Activated naive CD8-positive, alpha-beta T cell treated with anti-CD3 and anti-CD28 coated beads, Interleukin-2, amount 10 ng/mL, durations not matched to agents 7 days and 5 days (primary cell): ENCODE results near the gene NR3C2. TPM values are rescaled to one million over a fixed set of nuclear protein-coding genes. Genes with fewer than 3 reads are reported as not detected.
"Not testable (repeated sequence)": the region's sequence is repeated elsewhere in the genome, so short reads cannot be mapped to it uniquely, and the experiment has no call there.

Source experiments
- ATAC-seq: fragments of 150-1000 bp; cut with Tn5 transposase; one replicate; pipeline ENCODE4 v1.10.0; 2021; ENCODE audit warnings: low read depth, moderate library complexity
- POLR2A ChIA-PET: fragments of 350-600 bp; sonication (Branson Sonifier 250); formaldehyde crosslinking; loops from one replicate; lab custom pipeline; 2021; ENCODE audit warnings: antibody characterized with exemption; lab: Charles Lee
- DNase-seq: peaks from one replicate; pipeline ENCODE4 v3.0.0; 2021
- H3K27ac Mint-ChIP-seq: one replicate; pipeline ENCODE4 v1.8.0; 2022; ENCODE audit warnings: mild to moderate bottlenecking, mixed read lengths
- H3K27me3 Mint-ChIP-seq: one replicate; pipeline ENCODE4 v1.8.0; 2022; ENCODE audit warnings: mild to moderate bottlenecking, moderate library complexity, mixed read lengths
- H3K36me3 Mint-ChIP-seq: one replicate; pipeline ENCODE4 v1.8.0; 2021; ENCODE audit warnings: mild to moderate bottlenecking, mixed read lengths
- H3K4me1 Mint-ChIP-seq: one replicate; pipeline ENCODE4 v1.8.0; 2021; ENCODE audit warnings: mixed read lengths
- H3K4me3 Mint-ChIP-seq: one replicate; pipeline ENCODE4 v1.8.0; 2022; ENCODE audit warnings: mild to moderate bottlenecking, moderate library complexity, mixed read lengths
- H3K9me3 Mint-ChIP-seq: one replicate; pipeline ENCODE4 v1.8.0; 2021; ENCODE audit warnings: mixed read lengths
- total RNA-seq, 2 experiments: library from RNA; stranded (reverse); gene quantifications; one replicate each; pipeline ENCODE4 v1.2.3, GENCODE V29; 2021

NR3C2 gene
- total RNA-seq, 2 experiments from 2014 or later, result 19.5 to 24.4 TPM

DNA sequence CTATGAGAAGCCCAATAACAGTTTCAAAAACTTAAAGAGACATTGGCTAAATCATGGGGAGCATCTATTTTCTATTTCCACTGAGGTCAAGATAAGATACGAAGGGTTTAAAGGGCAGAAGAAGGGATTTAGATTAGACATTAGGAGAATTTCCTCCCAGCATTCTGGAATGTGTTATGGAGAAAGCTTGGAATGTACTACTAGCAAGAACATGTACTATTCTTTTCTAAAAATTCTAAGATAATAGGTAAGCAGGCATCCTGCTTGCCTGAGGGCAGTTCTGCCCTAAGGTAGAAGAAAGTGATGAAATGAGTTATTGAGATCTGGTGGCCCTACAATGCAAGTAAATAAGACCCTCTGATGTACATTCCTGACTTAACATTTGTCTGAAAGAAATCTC lies 279.2 kb downstream of the NR3C2 start:
- H3K27me3 Mint-ChIP-seq, result no peaks in the 10 kb centered on the region
- no peak for DNase-seq

DNA sequence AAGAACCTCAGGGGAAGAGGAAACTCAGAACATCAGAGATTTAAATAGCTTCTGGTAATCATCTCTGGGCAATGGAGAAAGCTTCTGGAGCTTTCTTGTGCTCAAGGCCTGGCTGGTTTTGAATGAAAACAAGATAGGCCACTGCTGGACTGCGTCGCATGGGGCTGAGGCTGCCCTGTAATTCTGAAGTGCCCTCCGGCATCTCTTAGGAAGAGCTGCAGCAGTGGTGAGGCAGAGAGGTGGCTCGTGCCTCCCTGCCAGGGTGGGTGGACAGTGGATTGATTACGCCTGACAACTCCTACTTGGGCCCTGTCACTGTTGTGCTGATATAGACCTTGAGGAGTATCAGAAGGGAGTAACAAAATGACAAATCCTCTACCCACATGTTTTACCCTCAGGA lies 279.7 kb downstream of the NR3C2 start:
- Mint-ChIP-seq H3K4me1 (peaks cover 1% of the 10 kb centered on the region), H3K4me3 (no peak overlapping the region), H3K27me3 (no peaks in the 10 kb centered on the region), H3K36me3 (no peaks in the 10 kb centered on the region), H3K9me3 (no peaks in the 10 kb centered on the region), H3K27ac (no peak overlapping the region)
- POLR2A ChIA-PET, result no interaction called here
- ATAC-seq (no peak), DNase-seq (no peak)

More for the DNA sequence above, 279.2 kb downstream of the NR3C2 start:
- POLR2A ChIA-PET, result no interaction called here
- Mint-ChIP-seq H3K36me3 (peaks cover 3% of the 10 kb centered on the region), H3K4me3 (no peak overlapping the region), H3K4me1 (peaks cover 4% of the 10 kb centered on the region), H3K27ac (no peak overlapping the region), H3K9me3 (no peaks in the 10 kb centered on the region)
- no peak for ATAC-seq

- H3K27me3 Mint-ChIP-seq, result no peaks in the 10 kb centered on the region
- no peaks in the 10 kb centered on the region for H3K36me3 Mint-ChIP-seq
Measured at GRCh38 chr4:148161601-148162000, 280.6 kb downstream of the NR3C2 start.

DNA sequence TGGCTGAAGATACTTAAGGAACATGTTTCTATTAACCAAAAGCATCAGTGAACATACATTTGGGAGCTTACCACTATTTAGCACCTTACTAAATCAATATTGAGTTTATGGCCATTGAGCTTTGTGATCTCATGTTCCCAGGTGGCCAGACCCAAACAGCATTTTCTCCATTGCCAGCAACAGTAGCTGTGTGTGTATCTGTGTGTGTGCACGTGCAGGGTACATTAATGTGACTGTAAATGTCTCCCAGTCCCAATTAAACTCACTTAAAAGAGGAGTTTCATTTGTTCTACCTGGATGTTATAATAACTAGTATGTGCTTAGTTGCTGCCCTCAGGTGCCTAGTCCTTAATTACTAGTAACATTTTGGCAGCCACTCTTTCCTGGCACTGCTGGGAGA lies 282.4 kb downstream of the NR3C2 start:
- Mint-ChIP-seq H3K4me3 (no peak overlapping the region), H3K27ac (no peak overlapping the region), H3K27me3 (no peaks in the 10 kb centered on the region), H3K9me3 (no peaks in the 10 kb centered on the region), H3K36me3 (no peaks in the 10 kb centered on the region), H3K4me1 (peaks cover 1% of the 10 kb centered on the region)
- ATAC-seq (no peak), DNase-seq (no peak)
- POLR2A ChIA-PET, result no interaction called here

More at GRCh38 chr4:148161601-148162000, 280.6 kb downstream of the NR3C2 start:
- H3K9me3 Mint-ChIP-seq, result no peaks in the 10 kb centered on the region
- H3K27ac Mint-ChIP-seq, result no peak overlapping the region
- ATAC-seq (no peak), DNase-seq (no peak)
- POLR2A ChIA-PET, result no interaction called here
- H3K4me1 Mint-ChIP-seq, result peaks cover 1% of the 10 kb centered on the region
- H3K4me3 Mint-ChIP-seq, result no peak overlapping the region

DNA sequence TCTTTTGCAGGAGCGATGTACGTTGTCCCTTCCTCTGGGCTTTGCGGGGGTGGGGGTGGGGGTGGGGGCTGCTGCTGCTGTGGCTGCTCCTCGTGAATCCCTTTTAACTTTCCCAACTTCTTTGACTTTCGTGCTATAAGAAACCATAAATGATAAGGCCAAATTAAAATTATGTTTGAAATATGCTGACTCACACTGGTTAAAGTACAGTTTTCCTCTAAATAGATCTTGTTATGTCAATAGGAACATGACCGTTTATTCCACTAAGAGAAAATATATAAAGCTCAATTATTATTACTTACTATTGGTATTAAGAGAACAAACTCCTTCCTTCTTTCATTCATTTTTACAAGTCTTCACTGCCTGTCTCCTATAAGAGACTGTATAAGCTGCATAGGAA lies 287.4 kb downstream of the NR3C2 start:
- ATAC-seq, result no peak
- H3K4me3 Mint-ChIP-seq, result no peak overlapping the region
- peaks cover 4% of the 10 kb centered on the region for H3K36me3 Mint-ChIP-seq
- H3K27ac Mint-ChIP-seq, result no peak overlapping the region
- DNase-seq, result no peak
- no peaks in the 10 kb centered on the region for H3K27me3 Mint-ChIP-seq
- no peaks in the 10 kb centered on the region for H3K9me3 Mint-ChIP-seq
- no peaks in the 10 kb centered on the region for H3K4me1 Mint-ChIP-seq
- POLR2A ChIA-PET, result no interaction called here

GRCh38 chr4:148152868-148153625 lies 289.2 kb downstream of the NR3C2 start:
- Mint-ChIP-seq H3K4me3 (no peak overlapping the region), H3K27ac (no peak overlapping the region), H3K9me3 (no peaks in the 10 kb centered on the region), H3K27me3 (no peaks in the 10 kb centered on the region), H3K36me3 (peaks cover 7% of the 10 kb centered on the region), H3K4me1 (no peaks in the 10 kb centered on the region)
- POLR2A ChIA-PET, result no interaction called here
- no peak for ATAC-seq
- DNase-seq, result no peak

GRCh38 chr4:148151806-148152205 lies 290.4 kb downstream of the NR3C2 start:
- H3K4me3 Mint-ChIP-seq, result no peak overlapping the region
- DNase-seq (no peak), ATAC-seq (no peak)
- H3K4me1 Mint-ChIP-seq, result peaks cover 3% of the 10 kb centered on the region
- POLR2A ChIA-PET, result no interaction called here
- H3K27me3 Mint-ChIP-seq, result no peaks in the 10 kb centered on the region
- H3K27ac Mint-ChIP-seq, result no peak overlapping the region
- H3K9me3 Mint-ChIP-seq, result no peaks in the 10 kb centered on the region
- H3K36me3 Mint-ChIP-seq, result peaks cover 7% of the 10 kb centered on the region

- DNase-seq (no peak), ATAC-seq (no peak)
- Mint-ChIP-seq H3K4me1 (peaks cover 3% of the 10 kb centered on the region), H3K27ac (no peak overlapping the region), H3K4me3 (no peak overlapping the region), H3K9me3 (no peaks in the 10 kb centered on the region), H3K36me3 (peaks cover 8% of the 10 kb centered on the region), H3K27me3 (no peaks in the 10 kb centered on the region)
- POLR2A ChIA-PET, result no interaction called here
Measured at GRCh38 chr4:148145475-148145874, 296.7 kb downstream of the NR3C2 start.

DNA sequence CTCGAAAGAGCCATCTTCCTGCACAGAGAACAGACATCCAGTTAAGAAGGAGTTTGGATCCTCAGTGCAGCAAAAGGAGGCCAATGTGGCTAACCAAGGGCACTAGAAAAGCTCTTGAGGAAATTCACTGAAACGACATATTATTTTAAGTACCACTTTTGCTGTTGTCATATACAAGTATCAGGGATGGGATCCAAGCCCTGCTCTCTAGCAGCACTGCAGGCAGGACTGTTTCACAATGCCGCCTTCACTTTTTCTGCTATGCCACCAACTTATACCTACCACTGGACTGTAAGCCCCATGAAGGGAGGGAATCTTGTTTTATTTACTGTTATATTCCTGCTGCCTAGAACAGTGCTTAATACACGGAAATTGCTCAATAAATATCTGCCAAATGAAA lies 299.0 kb downstream of the NR3C2 start:
- DNase-seq (no peak), ATAC-seq (no peak)
- POLR2A ChIA-PET, result no interaction called here
- peaks cover 9% of the 10 kb centered on the region for H3K36me3 Mint-ChIP-seq
- H3K4me1 Mint-ChIP-seq, result peaks cover 3% of the 10 kb centered on the region
- H3K27ac Mint-ChIP-seq, result no peak overlapping the region
- H3K9me3 Mint-ChIP-seq, result no peaks in the 10 kb centered on the region
- no peaks in the 10 kb centered on the region for H3K27me3 Mint-ChIP-seq
- no peak overlapping the region for H3K4me3 Mint-ChIP-seq

- Mint-ChIP-seq H3K27ac (no peak overlapping the region), H3K9me3 (no peaks in the 10 kb centered on the region), H3K27me3 (no peaks in the 10 kb centered on the region), H3K4me1 (no peaks in the 10 kb centered on the region), H3K36me3 (peaks cover 9% of the 10 kb centered on the region), H3K4me3 (no peak overlapping the region)
- DNase-seq (no peak), ATAC-seq (no peak)
- POLR2A ChIA-PET, result no interaction called here
Measured at GRCh38 chr4:148141501-148141900, 300.7 kb downstream of the NR3C2 start.

DNA sequence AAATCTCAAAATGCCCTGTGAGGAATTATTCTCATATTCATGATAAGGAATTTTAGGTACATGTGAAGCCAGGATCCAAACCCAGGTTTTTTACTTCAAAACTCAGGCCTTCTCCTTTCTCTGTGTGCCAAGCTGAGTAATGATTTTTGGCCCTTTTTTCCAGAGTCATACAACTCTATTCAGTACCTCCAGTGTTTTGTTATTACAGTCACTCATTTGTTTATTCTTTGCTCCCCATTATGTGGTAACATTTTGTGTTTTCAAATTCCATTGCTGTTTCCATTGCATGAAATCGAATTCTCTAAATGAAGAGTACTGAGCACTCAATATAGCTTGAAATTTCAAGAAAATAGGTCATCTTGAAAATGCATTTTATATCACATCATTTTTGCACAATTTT lies 315.4 kb downstream of the NR3C2 start:
- no peaks in the 10 kb centered on the region for H3K4me1 Mint-ChIP-seq
- H3K27me3 Mint-ChIP-seq, result no peaks in the 10 kb centered on the region
- POLR2A ChIA-PET, result no interaction called here
- ATAC-seq, result no peak
- peaks cover 22% of the 10 kb centered on the region for H3K36me3 Mint-ChIP-seq
- no peak overlapping the region for H3K27ac Mint-ChIP-seq
- H3K4me3 Mint-ChIP-seq, result no peak overlapping the region
- DNase-seq, result no peak
- peaks cover 18% of the 10 kb centered on the region for H3K9me3 Mint-ChIP-seq

DNA sequence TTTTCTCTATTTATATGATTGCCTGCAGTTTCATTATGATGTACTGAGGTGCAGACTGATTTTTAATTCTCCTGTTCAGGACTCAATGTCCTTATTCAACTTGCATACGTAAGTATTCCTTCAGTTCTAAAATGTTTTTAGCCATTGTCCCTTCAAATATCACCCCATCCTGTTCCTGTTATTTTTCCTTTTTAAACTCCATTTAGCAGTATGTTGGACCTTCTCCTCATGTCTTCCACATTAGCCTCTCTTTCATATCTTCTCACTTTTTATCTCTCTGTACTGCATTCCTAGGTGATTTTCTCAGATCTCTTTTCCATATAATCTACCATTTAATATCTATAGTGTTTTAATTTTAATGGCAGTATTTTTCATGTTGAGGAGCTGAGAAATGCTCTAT lies 317.7 kb downstream of the NR3C2 start:
- Mint-ChIP-seq H3K36me3 (peaks cover 21% of the 10 kb centered on the region), H3K4me3 (no peak overlapping the region), H3K4me1 (no peaks in the 10 kb centered on the region), H3K27me3 (no peaks in the 10 kb centered on the region), H3K27ac (no peak overlapping the region), H3K9me3 (peaks cover 18% of the 10 kb centered on the region)
- POLR2A ChIA-PET, result no interaction called here
- ATAC-seq (no peak), DNase-seq (no peak)

- DNase-seq, H3K4me3 Mint-ChIP-seq, POLR2A ChIA-PET, H3K27ac Mint-ChIP-seq, ATAC-seq, H3K27me3 Mint-ChIP-seq, H3K4me1 Mint-ChIP-seq: not testable (repeated sequence)
- peaks cover 32% of the 10 kb centered on the region for H3K36me3 Mint-ChIP-seq
- H3K9me3 Mint-ChIP-seq, result peaks cover 18% of the 10 kb centered on the region
Measured at GRCh38 chr4:148123161-148123560, 319.1 kb downstream of the NR3C2 start.

DNA sequence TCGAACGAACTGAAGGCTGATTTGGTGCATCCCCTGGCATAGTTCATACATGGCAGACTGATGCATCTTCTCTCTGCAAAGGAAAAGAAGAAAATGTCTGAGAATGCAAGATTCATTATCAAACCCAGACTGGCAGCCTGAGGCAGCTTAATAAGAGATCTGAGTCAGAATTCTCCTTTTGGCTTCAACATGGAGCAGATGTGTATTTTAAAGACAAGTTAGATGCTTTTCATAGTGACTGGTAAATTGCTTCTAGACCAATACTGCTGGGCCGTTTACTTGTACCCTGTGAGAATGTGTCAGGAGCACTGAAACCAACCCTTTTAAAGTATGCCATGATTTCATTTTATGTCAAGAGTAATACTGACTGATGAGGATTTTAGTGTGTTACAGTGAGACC lies 322.0 kb downstream of the NR3C2 start:
- no peaks in the 10 kb centered on the region for H3K27me3 Mint-ChIP-seq
- peaks cover 31% of the 10 kb centered on the region for H3K36me3 Mint-ChIP-seq
- H3K27ac Mint-ChIP-seq, result no peak overlapping the region
- no peak overlapping the region for H3K4me3 Mint-ChIP-seq
- no peak for DNase-seq
- POLR2A ChIA-PET, result no interaction called here
- no peaks in the 10 kb centered on the region for H3K4me1 Mint-ChIP-seq
- H3K9me3 Mint-ChIP-seq, result peaks cover 13% of the 10 kb centered on the region
- no peak for ATAC-seq
